GM12878 (cell line): ENCODE measurements around the gene REV1. TPM values are rescaled to one million over a fixed set of nuclear protein-coding genes. Genes with fewer than 3 reads are reported as not detected.

Experiments
- ATAC-seq: fragments of 200-7000 bp; cut with Tn5 transposase; 3 replicates; pipeline ENCODE4 v1.9.1; 2020; ENCODE audit warnings: mild to moderate bottlenecking, moderate library complexity
- BruUV-seq: library from RNA; stranded (reverse); fragments of 400-500 nt; replicated peaks from 2 replicates; lab custom pipeline; 2021; lab: Mats Ljungman, UMichigan
- CTCF ChIA-PET: fragments of 300-600 bp; sonication (Branson Sonifier 250); formaldehyde crosslinking; extraction: SDS; loops from one replicate; lab custom pipeline; 2021; ENCODE audit warnings: inconsistent platforms; lab: Yijun Ruan, JAX
- POLR2A ChIA-PET: fragments of 350-600 bp; formaldehyde crosslinking; extraction: SDS; loops from one replicate; lab custom pipeline; 2021; ENCODE audit warnings: inconsistent platforms; lab: Charles Lee
- RAD21 ChIA-PET: fragments of 300-600 bp; sonication (Branson Sonifier 250); formaldehyde crosslinking; loops from one replicate; lab custom pipeline; 2023; ENCODE audit warnings: antibody characterized with exemption; ENCODE audit not compliant: unreplicated experiment; lab: Charles Lee
- SMC1A ChIA-PET: fragments of 300-600 bp; sonication (Branson Sonifier 250); formaldehyde crosslinking; loops from one replicate; lab custom pipeline; 2023; ENCODE audit not compliant: unreplicated experiment, uncharacterized antibody; lab: Charles Lee
- DNase-seq: peaks from one replicate; pipeline ENCODE4 v3.0.0-alpha.2; 2011; ENCODE audit warnings: low read depth, low spot score
- FAIRE-seq: peaks from 3 replicates; lab custom pipeline; 2011; peaks lifted over from hg19 to GRCh38; lab: Jason Lieb, UNC
- H2AFZ ChIP-seq: 2 replicates; pipeline ENCODE4 v1.6.0; 2011; ENCODE audit warnings: low read depth, low read length, control low read depth; ENCODE audit not compliant: control insufficient read depth
- H3K27ac ChIP-seq: 2 replicates; pipeline ENCODE4 v1.5.1; 2011; ENCODE audit warnings: control low read depth; ENCODE audit not compliant: control insufficient read depth, insufficient read depth
- H3K27me3 ChIP-seq, 2 experiments: replicated peaks in 1 of 2; 2 replicates each; pipeline versions ENCODE4 v1.6.0 to v1.6.1; 2011; ENCODE audit warnings: low read length in 1 of 2; ENCODE audit not compliant: control insufficient read depth in 2 of 2, insufficient read depth in 2 of 2
- H3K36me3 ChIP-seq, 2 experiments: 2 replicates each; pipeline ENCODE4 v1.5.1; 2011; ENCODE audit warnings: low read length in 1 of 2; ENCODE audit not compliant: control insufficient read depth in 2 of 2, insufficient read depth in 2 of 2
- H3K4me1 ChIP-seq: 2 replicates; pipeline ENCODE4 v1.6.1; 2011; ENCODE audit warnings: mild to moderate bottlenecking, low read length, moderate library complexity, mixed read lengths; ENCODE audit not compliant: control insufficient read depth, insufficient read depth
- H3K4me2 ChIP-seq: 2 replicates; pipeline ENCODE4 v1.6.0; 2011; ENCODE audit warnings: control low read depth; ENCODE audit not compliant: control insufficient read depth, insufficient read depth
- H3K4me3 ChIP-seq: fragments of 200-600 bp; sonication (generic); 2 replicates; pipeline ENCODE4 v1.5.1; 2016
- H3K79me2 ChIP-seq: 2 replicates; pipeline ENCODE4 v1.6.0; 2011; ENCODE audit warnings: low read length; ENCODE audit not compliant: control insufficient read depth, insufficient read depth
- H3K9ac ChIP-seq: 2 replicates; pipeline ENCODE4 v1.8.0; 2011; ENCODE audit warnings: low read length, control low read depth, mixed read lengths; ENCODE audit not compliant: control insufficient read depth, insufficient read depth
- H3K9me3 ChIP-seq: replicated peaks from 3 replicates; pipeline ENCODE4 v1.5.1; 2011; ENCODE audit warnings: mild to moderate bottlenecking, low read length; ENCODE audit not compliant: control insufficient read depth, insufficient read depth
- H4K20me1 ChIP-seq: 2 replicates; pipeline ENCODE4 v1.6.0; 2011; ENCODE audit not compliant: control insufficient read depth, insufficient read depth
- IRF4 ChIP-seq: IDR thresholded peaks from 2 replicates; pipeline ENCODE4 v1.6.1; 2011; ENCODE audit warnings: low read depth, low read length
- KDM1A ChIP-seq: fragments of 200-600 bp; sonication (generic); IDR thresholded peaks from 2 replicates; pipeline ENCODE4 v1.6.1; 2016; ENCODE audit warnings: borderline replicate concordance
- MYC ChIP-seq: IDR thresholded peaks from 2 replicates; pipeline ENCODE4 v1.6.1; 2011; ENCODE audit warnings: mild to moderate bottlenecking, low read length, moderate library complexity, inconsistent platforms; ENCODE audit not compliant: insufficient read depth, insufficient replicate concordance, insufficient read length, severe bottlenecking
- NBN ChIP-seq: fragments of 450-650 bp; IDR thresholded peaks from 2 replicates; pipeline ENCODE4 v1.6.1; 2016
- NFIC ChIP-seq: IDR thresholded peaks from 2 replicates; pipeline ENCODE4 v1.6.1; 2012; ENCODE audit warnings: low read depth, mild to moderate bottlenecking, inconsistent platforms, low read length, moderate library complexity
- WGBS: methylation state at CpG from one replicate; pipeline ENCODE4 v1.1.6; 2016; ENCODE audit warnings: low lambda C conversion rate; ENCODE audit not compliant: insufficient replicate concordance, insufficient coverage; ENCODE audit errors: missing lambda C conversion rate; 5-methylcytosine and 5-hydroxymethylcytosine counted together
- in situ Hi-C: fragments of 300-500 bp; cut with MboI; formaldehyde crosslinking; loops from 9 replicates; pipeline ENCODE4 v1.14.3; 2018; ENCODE audit warnings: mixed read lengths
- intact Hi-C: fragments of 100-400 bp; cut with micrococcal nuclease; formaldehyde crosslinking; loops from one replicate; pipeline ENCODE4 v1.14.2; 2022; ENCODE audit not compliant: unreplicated experiment
- polyA plus RNA-seq, 11 experiments: library from polyadenylated mRNA; depleted of rRNA in 4 of 11; unstranded in 6 of 11; stranded (reverse) in 5 of 11; fragments of >200 nt; fragmentation: Nextera tagmentation in 4 of 11; fragmentation: Illumina TruSeq in 1 of 11; extraction: Ambion mirVana in 4 of 11; extraction: Trizol in 1 of 11; gene quantifications; 1 replicate in 1 of 11; 2 replicates in 10 of 11; pipeline versions ENCODE4 v1.2.1 to v1.2.3, GENCODE V29; 2011 to 2016; ENCODE audit warnings: inconsistent platforms in 2 of 11, missing spikeins in 2 of 11, low read depth in 1 of 11
- total RNA-seq, 4 experiments: library from RNA; depleted of rRNA in 3 of 4; stranded (reverse); fragments of >200 nt in 3 of 4; fragmentation: Illumina TruSeq in 1 of 4; extraction: Trizol in 1 of 4; gene quantifications; 2 replicates each; pipeline versions ENCODE4 v1.2.1 to v1.2.3, GENCODE V29; 2013 to 2021
- TF ChIP-seq, protein P1 (sequence below): fragments of 450-650 bp; IDR thresholded peaks from 2 replicates; pipeline ENCODE4 v1.6.1; 2017; ENCODE audit warnings: mild to moderate bottlenecking, moderate library complexity
- TF ChIP-seq, protein P2 (sequence below): fragments of 450-650 bp; IDR thresholded peaks from 2 replicates; pipeline ENCODE4 v1.6.1; 2017; ENCODE audit warnings: antibody characterized with exemption, mild to moderate bottlenecking, moderate library complexity

REV1 gene
- total and polyA plus RNA-seq, 10 of the 15 experiments (the other 5 are each of a cell fraction or from before 2014, with no cell fraction given) = 11.3 to 46.8 (median 29.0) TPM

DNA sequence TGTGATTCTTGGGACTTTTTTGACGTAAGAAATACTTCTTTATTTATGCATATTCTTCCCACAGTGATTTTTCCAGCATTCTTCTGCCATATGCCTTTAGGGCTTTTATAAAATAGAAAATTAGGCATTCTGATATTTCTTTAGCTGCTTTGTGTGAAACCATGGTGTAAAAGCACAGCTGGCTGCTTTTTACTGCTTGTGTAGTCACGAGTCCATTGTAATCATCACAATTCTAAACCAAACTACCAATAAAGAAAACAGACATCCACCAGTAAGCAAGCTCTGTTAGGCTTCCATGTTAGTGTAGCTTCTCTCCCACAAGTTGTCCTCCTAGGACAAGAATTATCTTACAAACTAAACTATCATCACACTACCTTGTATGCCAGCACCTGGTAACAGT, 90.0 kb downstream of the REV1 start:
- ATAC-seq (no peak), DNase-seq (no peak), FAIRE-seq (no peak)
- ChIA-PET POLR2A (no interaction called here), SMC1A (interaction anchor here (1.1 to 1.9 kb wide), 2 partner anchors 10 to 17 kb away, joined by 5 read pairs; no protein-coding TSS in a partner anchor), CTCF (interaction anchor here (1.2 kb wide), 1 partner anchor 63 kb away, joined by 3 read pairs; the partner anchor contains the start of gene EIF5B), RAD21 (no interaction called here)
- no peak overlapping the region for H3K9ac ChIP-seq
- TF ChIP-seq KDM1A (no peak), MYC (no peak), NBN (no peak)
- in situ Hi-C loops (no loop called here), intact Hi-C loops (no loop called here)
- no peaks in the 10 kb centered on the region for H3K4me1 ChIP-seq
- H3K9me3 ChIP-seq = no peaks in the 10 kb centered on the region
- peaks cover 14 to 49% of the 10 kb centered on the region in 2 experiments for H3K36me3 ChIP-seq
- no peak overlapping the region for H3K27ac ChIP-seq
- WGBS = 97% methylated on average over 2 of the region's 2 CpGs
- H3K79me2 ChIP-seq = no peaks in the 10 kb centered on the region
- no peak overlapping the region for H3K4me3 ChIP-seq
- no TSS peak for BruUV-seq
- H3K4me2 ChIP-seq = no peak overlapping the region
- no peaks in the 10 kb centered on the region for H4K20me1 ChIP-seq
- H3K27me3 ChIP-seq = no peaks in the 10 kb centered on the region
- H2AFZ ChIP-seq = no peak overlapping the region

DNA sequence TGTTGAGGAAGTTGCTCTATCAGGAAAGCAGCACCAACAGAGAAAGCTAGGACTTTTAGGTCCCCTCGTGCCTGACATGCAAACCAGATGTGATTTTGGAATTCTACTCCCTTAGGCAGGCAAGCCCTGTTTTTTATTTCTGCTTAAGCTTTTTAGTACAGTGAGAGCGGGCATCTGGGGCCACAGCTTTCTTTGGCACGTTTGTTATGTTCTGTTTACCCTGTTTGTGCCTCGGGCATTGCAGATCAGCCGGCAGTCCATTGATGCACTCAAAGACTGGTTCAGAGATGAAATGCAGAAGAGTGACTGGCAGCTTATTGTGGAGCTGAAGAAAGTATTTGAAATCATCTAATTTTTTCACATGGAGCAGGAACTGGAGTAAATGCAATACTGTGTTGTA, 90.8 kb downstream of the REV1 start:
- no peak for FAIRE-seq
- intact Hi-C loops = no loop called here
- Histone ChIP-seq H2AFZ (no peak overlapping the region), H3K9ac (no peak overlapping the region), H3K4me2 (no peak overlapping the region), H4K20me1 (no peaks in the 10 kb centered on the region), H3K36me3 (peaks cover 14 to 45% of the 10 kb centered on the region in 2 experiments), H3K27ac (no peak overlapping the region), H3K4me3 (no peak overlapping the region), H3K79me2 (no peaks in the 10 kb centered on the region), H3K9me3 (no peaks in the 10 kb centered on the region), H3K4me1 (no peaks in the 10 kb centered on the region), H3K27me3 (no peaks in the 10 kb centered on the region)
- in situ Hi-C loops = no loop called here
- RAD21 ChIA-PET = no interaction called here
- BruUV-seq = no TSS peak
- TF ChIP-seq, protein P1, sequence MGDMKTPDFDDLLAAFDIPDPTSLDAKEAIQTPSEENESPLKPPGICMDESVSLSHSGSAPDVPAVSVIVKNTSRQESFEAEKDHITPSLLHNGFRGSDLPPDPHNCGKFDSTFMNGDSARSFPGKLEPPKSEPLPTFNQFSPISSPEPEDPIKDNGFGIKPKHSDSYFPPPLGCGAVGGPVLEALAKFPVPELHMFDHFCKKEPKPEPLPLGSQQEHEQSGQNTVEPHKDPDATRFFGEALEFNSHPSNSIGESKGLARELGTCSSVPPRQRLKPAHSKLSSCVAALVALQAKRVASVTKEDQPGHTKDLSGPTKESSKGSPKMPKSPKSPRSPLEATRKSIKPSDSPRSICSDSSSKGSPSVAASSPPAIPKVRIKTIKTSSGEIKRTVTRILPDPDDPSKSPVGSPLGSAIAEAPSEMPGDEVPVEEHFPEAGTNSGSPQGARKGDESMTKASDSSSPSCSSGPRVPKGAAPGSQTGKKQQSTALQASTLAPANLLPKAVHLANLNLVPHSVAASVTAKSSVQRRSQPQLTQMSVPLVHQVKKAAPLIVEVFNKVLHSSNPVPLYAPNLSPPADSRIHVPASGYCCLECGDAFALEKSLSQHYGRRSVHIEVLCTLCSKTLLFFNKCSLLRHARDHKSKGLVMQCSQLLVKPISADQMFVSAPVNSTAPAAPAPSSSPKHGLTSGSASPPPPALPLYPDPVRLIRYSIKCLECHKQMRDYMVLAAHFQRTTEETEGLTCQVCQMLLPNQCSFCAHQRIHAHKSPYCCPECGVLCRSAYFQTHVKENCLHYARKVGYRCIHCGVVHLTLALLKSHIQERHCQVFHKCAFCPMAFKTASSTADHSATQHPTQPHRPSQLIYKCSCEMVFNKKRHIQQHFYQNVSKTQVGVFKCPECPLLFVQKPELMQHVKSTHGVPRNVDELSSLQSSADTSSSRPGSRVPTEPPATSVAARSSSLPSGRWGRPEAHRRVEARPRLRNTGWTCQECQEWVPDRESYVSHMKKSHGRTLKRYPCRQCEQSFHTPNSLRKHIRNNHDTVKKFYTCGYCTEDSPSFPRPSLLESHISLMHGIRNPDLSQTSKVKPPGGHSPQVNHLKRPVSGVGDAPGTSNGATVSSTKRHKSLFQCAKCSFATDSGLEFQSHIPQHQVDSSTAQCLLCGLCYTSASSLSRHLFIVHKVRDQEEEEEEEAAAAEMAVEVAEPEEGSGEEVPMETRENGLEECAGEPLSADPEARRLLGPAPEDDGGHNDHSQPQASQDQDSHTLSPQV = no peak
- TF ChIP-seq, protein P2, sequence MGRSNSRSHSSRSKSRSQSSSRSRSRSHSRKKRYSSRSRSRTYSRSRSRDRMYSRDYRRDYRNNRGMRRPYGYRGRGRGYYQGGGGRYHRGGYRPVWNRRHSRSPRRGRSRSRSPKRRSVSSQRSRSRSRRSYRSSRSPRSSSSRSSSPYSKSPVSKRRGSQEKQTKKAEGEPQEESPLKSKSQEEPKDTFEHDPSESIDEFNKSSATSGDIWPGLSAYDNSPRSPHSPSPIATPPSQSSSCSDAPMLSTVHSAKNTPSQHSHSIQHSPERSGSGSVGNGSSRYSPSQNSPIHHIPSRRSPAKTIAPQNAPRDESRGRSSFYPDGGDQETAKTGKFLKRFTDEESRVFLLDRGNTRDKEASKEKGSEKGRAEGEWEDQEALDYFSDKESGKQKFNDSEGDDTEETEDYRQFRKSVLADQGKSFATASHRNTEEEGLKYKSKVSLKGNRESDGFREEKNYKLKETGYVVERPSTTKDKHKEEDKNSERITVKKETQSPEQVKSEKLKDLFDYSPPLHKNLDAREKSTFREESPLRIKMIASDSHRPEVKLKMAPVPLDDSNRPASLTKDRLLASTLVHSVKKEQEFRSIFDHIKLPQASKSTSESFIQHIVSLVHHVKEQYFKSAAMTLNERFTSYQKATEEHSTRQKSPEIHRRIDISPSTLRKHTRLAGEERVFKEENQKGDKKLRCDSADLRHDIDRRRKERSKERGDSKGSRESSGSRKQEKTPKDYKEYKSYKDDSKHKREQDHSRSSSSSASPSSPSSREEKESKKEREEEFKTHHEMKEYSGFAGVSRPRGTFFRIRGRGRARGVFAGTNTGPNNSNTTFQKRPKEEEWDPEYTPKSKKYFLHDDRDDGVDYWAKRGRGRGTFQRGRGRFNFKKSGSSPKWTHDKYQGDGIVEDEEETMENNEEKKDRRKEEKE = no peak
- no peak for TF ChIP-seq IRF4
- TF ChIP-seq NFIC = no peak
- POLR2A ChIA-PET = no interaction called here
- CTCF ChIA-PET = interaction anchor here (0.9 to 1.2 kb wide), 2 partner anchors 62 to 91 kb away, joined by 3 read pairs; partner anchors contain the start of genes EIF5B and REV1
- no peak for ATAC-seq
- no peak for DNase-seq
- WGBS = 96% methylated on average over 5 of the region's 5 CpGs
- SMC1A ChIA-PET = interaction anchor here (1.1 to 1.9 kb wide), 3 partner anchors 10 to 19 kb away, joined by 5 to 6 read pairs (median 5); no protein-coding TSS in a partner anchor
